Kidney (tissue), 22 donors: ENCODE data around the gene KPNA1. TPM values are rescaled to one million over a fixed set of nuclear protein-coding genes. Genes with fewer than 3 reads are reported as not detected.

ENCODE experiments used
- DNase-seq, 5 donors: peaks; one replicate each; pipeline ENCODE4 v3.0.0-alpha.2; 2013 to 2020
- FAIRE-seq: peaks from 2 replicates; lab custom pipeline; 2012; peaks lifted over from hg19 to GRCh38; lab: Jason Lieb, UNC
- H3K27ac ChIP-seq, 2 donors: one replicate each; pipeline ENCODE4 v1.7.0; 2013; ENCODE audit warnings: low read depth in 2 of 2, low read length in 2 of 2, inconsistent platforms in 1 of 2
- H3K27me3 ChIP-seq: one replicate; pipeline ENCODE4 v1.7.1; 2013; ENCODE audit warnings: low read length, inconsistent platforms; ENCODE audit not compliant: control insufficient read depth, insufficient read depth
- H3K36me3 ChIP-seq, 3 donors: one replicate each; pipeline versions ENCODE4 v1.7.0 to v1.7.1; 2013; ENCODE audit warnings: low read length in 3 of 3, control low read depth in 1 of 3, inconsistent platforms in 1 of 3; ENCODE audit not compliant: insufficient read depth in 3 of 3, control insufficient read depth in 2 of 3
- H3K4me1 ChIP-seq, 3 donors: one replicate each; pipeline versions ENCODE4 v1.7.0 to v1.7.1; 2013; ENCODE audit warnings: low read length in 3 of 3, inconsistent platforms in 1 of 3, low read depth in 1 of 3; ENCODE audit not compliant: control insufficient read depth in 2 of 3, insufficient read depth in 2 of 3
- H3K4me3 ChIP-seq, 3 donors: one replicate each; pipeline versions ENCODE4 v1.7.0 to v1.8.1; 2013; ENCODE audit warnings: low read length in 3 of 3, control low read depth in 1 of 3, inconsistent platforms in 1 of 3
- H3K9ac ChIP-seq, 3 donors: one replicate each; pipeline versions ENCODE4 v1.7.0 to v1.7.1; 2013; ENCODE audit warnings: low read length in 3 of 3, control low read depth in 1 of 3, inconsistent platforms in 1 of 3
- H3K9me3 ChIP-seq, 3 donors: one replicate each; pipeline versions ENCODE4 v1.7.0 to v1.7.1; 2013; ENCODE audit warnings: low read length in 3 of 3, control low read depth in 1 of 3, inconsistent platforms in 1 of 3; ENCODE audit not compliant: control insufficient read depth in 2 of 3, insufficient read depth in 1 of 3
- CTCF ChIP-seq: IDR thresholded peaks from 3 replicates; pipeline ENCODE4 v1.5.1; 2012; ENCODE audit warnings: mild to moderate bottlenecking, moderate library complexity, borderline replicate concordance; ENCODE audit not compliant: insufficient read depth; ENCODE audit errors: extremely low read depth
- intact Hi-C: fragments of 100-400 bp; cut with DNase I; formaldehyde crosslinking; loops from one replicate; pipeline ENCODE4 v1.11.1; 2022
- long read RNA-seq, 10 donors: library from polyadenylated mRNA in 1 of 10; unstranded in 1 of 10; transcript quantifications; one replicate each; pipeline ENCODE4 v2.0.0 and lab custom pipeline, GENCODE V29; 2021 to 2026
- polyA plus RNA-seq: library from polyadenylated mRNA; stranded (reverse); fragments of 350-450 nt; fragmentation: Illumina TruSeq; extraction: RNeasy Lipid Tissue Mini Kit (QIAGEN cat#74804); gene quantifications from one replicate; pipeline ENCODE4 v1.2.3, GENCODE V29; 2014; ENCODE audit warnings: low read depth, low replicate concordance; ENCODE audit not compliant: insufficient read depth
- total RNA-seq: library from RNA; stranded (reverse); fragmentation: NEBNext Ultra II Directional; extraction: Animal tissue kit (Norgen Biotek cat#: 25700); gene quantifications from one replicate; pipeline ENCODE4 v1.2.1, GENCODE V29; 2021
- donor health status: control.
- donor health status: control.
- donor health status: control.
- donor health status: control.
- donor health status: control.
- donor health status: DM: yes; HTN: yes; CAD: no.
- donor health status: Normal renal cell carcinoma (clear cell type).

KPNA1 gene
- total RNA-seq (64.5 TPM), polyA plus RNA-seq (16.8 TPM)
- long read RNA-seq, donor 1, full-length matches to known transcripts, result 4 of 4 reads
- long read RNA-seq, donor 1, partial matches to known transcripts, result 0 of 4 reads
- long read RNA-seq, donor 1, other reads (novel, unspliced or antisense), result 0 of 4 reads
- long read RNA-seq, donor 2, full-length matches to known transcripts, result 5 of 5 reads
- long read RNA-seq, donor 2, partial matches to known transcripts, result 0 of 5 reads
- long read RNA-seq, donor 2, other reads (novel, unspliced or antisense), result 0 of 5 reads
- long read RNA-seq, donor 3, full-length matches to known transcripts, result 6 of 6 reads
- long read RNA-seq, donor 3, partial matches to known transcripts, result 0 of 6 reads
- long read RNA-seq, donor 3, other reads (novel, unspliced or antisense), result 0 of 6 reads
- long read RNA-seq, donor 4, full-length matches to known transcripts, result 3 of 8 reads
- long read RNA-seq, donor 4, partial matches to known transcripts, result 5 of 8 reads
- long read RNA-seq, donor 4, other reads (novel, unspliced or antisense), result 0 of 8 reads
- long read RNA-seq, donor 5, result 0 reads
- long read RNA-seq, donor 6, full-length matches to known transcripts, result 10 of 57 reads
- long read RNA-seq, donor 6, partial matches to known transcripts, result 25 of 57 reads
- long read RNA-seq, donor 6, other reads (novel, unspliced or antisense), result 22 of 57 reads
- long read RNA-seq, donor 7, full-length matches to known transcripts, result 24 of 35 reads
- long read RNA-seq, donor 7, partial matches to known transcripts, result 5 of 35 reads
- long read RNA-seq, donor 7, other reads (novel, unspliced or antisense), result 6 of 35 reads
- long read RNA-seq, donor 8, full-length matches to known transcripts, result 2 of 7 reads
- long read RNA-seq, donor 8, partial matches to known transcripts, result 5 of 7 reads
- long read RNA-seq, donor 8, other reads (novel, unspliced or antisense), result 0 of 7 reads
- long read RNA-seq, donor 9, partial matches to known transcripts, result 0 of 1 reads
- long read RNA-seq, donor 9, other reads (novel, unspliced or antisense), result 0 of 1 reads
- long read RNA-seq, donor 10, full-length matches to known transcripts, result 4 of 10 reads
- long read RNA-seq, donor 10, partial matches to known transcripts, result 6 of 10 reads
- long read RNA-seq, donor 10, other reads (novel, unspliced or antisense), result 0 of 10 reads

GRCh38 chr3:122514123-122515019 is at the start of gene KPNA1:
Gene KPNA1 (minus strand): TSS chr3:122514939. CDS start chr3:122496565, 18,374 bp downstream.
- intact Hi-C loops, result no loop called here
- no peak for FAIRE-seq

GRCh38 chr3:122564155-122564912 is 49.6 kb upstream of the KPNA1 start, which contains the start of the genes DTX3L and PARP9:
Gene DTX3L (plus strand): TSS chr3:122564338. CDS start chr3:122564427, 89 bp downstream.
Gene PARP9 (minus strand): TSS chr3:122564300. CDS start chr3:122559620, 4,680 bp downstream.
- Histone ChIP-seq H3K9me3 (no peaks in the 10 kb centered on the region), H3K4me3 (peak within 1 kb of the TSS; percentile 71 to 77 (median 73)), H3K4me1 (peaks cover 0 to 11% (median 9%) of the 10 kb centered on the region in 3 donors), H3K27me3 (no peaks in the 10 kb centered on the region), H3K27ac (peak within 1 kb of the TSS; percentile 90 to 98), H3K9ac (peak within 1 kb of the TSS; percentile 67 to 88 (median 83)), H3K36me3 (peaks cover 0 to 10% (median 6%) of the 10 kb centered on the region in 3 donors)
- DNase-seq, result peak; percentile 83 to 95 (median 87)
- intact Hi-C loops, result loop anchor here (5.0 kb wide), 1 partner anchor 113 kb away; no protein-coding TSS in a partner anchor
- no peak for FAIRE-seq
- no peak for TF ChIP-seq CTCF

More at GRCh38 chr3:122514123-122515019, at the start of gene KPNA1:
- peak; percentile 91 to 97 (median 95) for DNase-seq
- Histone ChIP-seq H3K27ac (peak within 1 kb of the TSS; percentile 94 to 95), H3K4me1 (peaks cover 0 to 3% (median 2%) of the 10 kb centered on the region in 3 donors), H3K4me3 (peak within 1 kb of the TSS; percentile 87 to 93 (median 88)), H3K27me3 (no peaks in the 10 kb centered on the region), H3K9ac (peak within 1 kb of the TSS; percentile 52 to 89 (median 75)), H3K9me3 (no peaks in the 10 kb centered on the region), H3K36me3 (no peaks in the 10 kb centered on the region)
- TF ChIP-seq CTCF, result no peak
